NT2/D1 (cell line): ENCODE measurements around the gene SLC39A11.

Experiments used
- DNase-seq: peaks from one replicate; pipeline ENCODE4 v3.0.0-alpha.2; 2011; ENCODE audit warnings: low read depth, low spot score
- H3K27me3 ChIP-seq: 2 replicates; pipeline ENCODE4 v1.6.0; 2011; ENCODE audit warnings: mild to moderate bottlenecking; ENCODE audit not compliant: insufficient read length, insufficient read depth
- H3K36me3 ChIP-seq: 2 replicates; pipeline ENCODE4 v1.6.1; 2011; ENCODE audit warnings: mild to moderate bottlenecking, low read length, mixed read lengths; ENCODE audit not compliant: insufficient read depth, insufficient read length
- H3K4me1 ChIP-seq: 2 replicates; pipeline ENCODE4 v1.5.1; 2011; ENCODE audit not compliant: insufficient read depth, insufficient read length
- H3K4me3 ChIP-seq: 2 replicates; pipeline ENCODE4 v1.5.1; 2011; ENCODE audit warnings: low read depth; ENCODE audit not compliant: insufficient read length
- H3K9ac ChIP-seq: 2 replicates; pipeline ENCODE4 v1.6.0; 2011; ENCODE audit warnings: low read depth; ENCODE audit not compliant: insufficient read length
- H3K9me3 ChIP-seq: 2 replicates; pipeline ENCODE4 v1.5.1; 2011; ENCODE audit warnings: mild to moderate bottlenecking, low read length; ENCODE audit not compliant: insufficient read depth
- SUZ12 ChIP-seq: IDR thresholded peaks from 2 replicates; pipeline ENCODE4 v1.6.1; 2011; ENCODE audit not compliant: insufficient read length, insufficient read depth; ENCODE audit errors: extremely low read depth
- YY1 ChIP-seq: IDR thresholded peaks from 2 replicates; pipeline ENCODE4 v1.6.1; 2011; ENCODE audit not compliant: insufficient read length, insufficient read depth
- ZNF274 ChIP-seq: IDR thresholded peaks from 2 replicates; pipeline ENCODE4 v1.6.1; 2011; ENCODE audit warnings: mild to moderate bottlenecking, low read depth, low read length

The SLC39A11 gene

DNA sequence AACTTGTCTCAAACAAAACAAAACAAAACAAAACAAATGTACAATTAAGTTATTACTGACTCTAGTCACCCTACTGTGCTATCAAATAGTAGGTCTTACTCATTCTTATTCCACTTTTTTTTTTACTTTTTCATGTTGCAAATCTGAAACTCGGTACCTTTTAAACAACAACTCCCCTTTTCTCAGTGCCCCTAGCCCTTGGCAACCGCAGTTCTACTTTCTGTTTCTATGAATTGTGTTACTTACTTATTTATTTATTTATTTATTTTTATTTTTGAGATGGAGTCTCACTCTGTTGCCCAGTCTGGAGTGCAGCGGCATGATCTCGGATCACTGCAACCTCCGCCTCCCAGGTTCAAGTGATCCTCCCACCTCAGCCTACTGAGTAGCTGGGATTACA is 104.0 kb downstream of the SLC39A11 start:
- peaks cover 11% of the 10 kb centered on the region; the same call in 1 of the 2 replicates for H3K9me3 ChIP-seq
- TF ChIP-seq ZNF274 (no peak), YY1 (no peak), SUZ12 (no peak)
- no peaks in the 10 kb centered on the region for H3K36me3 ChIP-seq
- no peak for DNase-seq
- H3K4me1 ChIP-seq = peaks cover 5% of the 10 kb centered on the region
- H3K9ac ChIP-seq = no peak overlapping the region
- H3K4me3 ChIP-seq = no peak overlapping the region
- H3K27me3 ChIP-seq = no peaks in the 10 kb centered on the region

DNA sequence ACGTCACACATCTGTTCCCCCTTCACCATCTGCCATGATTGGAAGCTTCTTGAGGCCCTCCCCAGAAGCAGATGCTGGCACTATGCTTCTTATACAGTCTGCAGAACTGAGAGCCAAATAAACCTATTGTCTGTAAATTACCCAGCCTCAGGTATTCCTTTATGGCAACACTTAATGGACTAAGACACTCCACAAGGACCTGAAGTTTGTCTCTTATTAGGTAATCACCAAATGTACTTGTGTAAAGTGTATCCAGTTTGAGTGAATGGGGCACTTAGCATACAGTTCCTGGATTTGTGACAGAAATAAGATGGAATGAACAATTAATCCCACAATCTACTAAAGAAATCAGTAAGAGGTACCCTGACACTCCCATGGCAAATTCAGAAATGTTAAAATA is 105.3 kb downstream of the SLC39A11 start:
- no peak for DNase-seq
- no peak for TF ChIP-seq SUZ12
- no peak for TF ChIP-seq YY1
- TF ChIP-seq ZNF274 = no peak
- no peaks in the 10 kb centered on the region for H3K27me3 ChIP-seq
- H3K4me1 ChIP-seq = peaks cover 5% of the 10 kb centered on the region
- H3K9me3 ChIP-seq = peaks cover 11% of the 10 kb centered on the region; the same call in 1 of the 2 replicates
- no peak overlapping the region for H3K9ac ChIP-seq
- H3K4me3 ChIP-seq = no peak overlapping the region
- H3K36me3 ChIP-seq = no peaks in the 10 kb centered on the region

DNA sequence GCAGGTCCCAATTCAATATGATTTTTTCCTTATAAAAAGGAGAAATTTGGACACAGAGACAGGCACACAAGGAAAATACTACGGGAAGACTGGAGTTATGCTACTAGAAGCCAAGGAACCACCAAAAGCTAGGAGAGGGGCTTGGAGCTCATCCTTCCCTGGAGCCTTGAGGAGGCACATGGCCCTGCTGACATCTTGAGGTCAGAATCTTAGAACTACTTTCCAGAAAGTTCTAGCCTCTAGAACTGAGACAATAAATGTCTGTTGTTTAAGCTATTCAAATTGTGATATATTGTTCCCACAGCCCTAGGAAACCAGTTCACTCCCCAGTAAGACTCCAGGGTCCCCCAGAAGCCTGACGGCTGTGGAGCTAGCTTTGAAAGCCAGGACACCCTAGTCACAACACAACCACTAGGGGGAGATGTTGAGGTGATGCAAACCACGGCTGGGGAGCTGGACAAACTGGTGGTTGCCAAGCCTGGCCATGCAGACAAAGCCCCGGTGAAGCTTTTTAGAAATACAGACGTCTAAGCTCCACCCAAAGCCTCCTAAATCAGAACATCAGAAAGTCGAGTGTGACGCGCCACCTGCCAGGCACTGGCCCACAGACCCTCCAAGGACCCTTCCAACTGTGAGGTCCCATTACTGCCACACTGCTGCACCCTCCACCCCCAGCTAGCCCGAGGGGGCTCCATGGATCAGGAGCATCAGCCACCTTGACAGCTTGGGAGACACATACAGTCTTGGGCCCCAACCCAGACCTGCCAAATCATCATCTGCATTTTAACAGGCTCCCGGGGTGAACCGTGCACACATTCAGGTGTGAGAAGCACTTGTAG is 106.4 kb downstream of the SLC39A11 start:
- Histone ChIP-seq H3K9me3 (peaks cover 11% of the 10 kb centered on the region; the same call in 1 of the 2 replicates), H3K9ac (no peak overlapping the region), H3K4me1 (peaks cover 5% of the 10 kb centered on the region), H3K27me3 (no peaks in the 10 kb centered on the region), H3K4me3 (no peak overlapping the region), H3K36me3 (no peaks in the 10 kb centered on the region)
- peak; percentile 56 for DNase-seq
- TF ChIP-seq YY1 (no peak), ZNF274 (no peak), SUZ12 (no peak)

DNA sequence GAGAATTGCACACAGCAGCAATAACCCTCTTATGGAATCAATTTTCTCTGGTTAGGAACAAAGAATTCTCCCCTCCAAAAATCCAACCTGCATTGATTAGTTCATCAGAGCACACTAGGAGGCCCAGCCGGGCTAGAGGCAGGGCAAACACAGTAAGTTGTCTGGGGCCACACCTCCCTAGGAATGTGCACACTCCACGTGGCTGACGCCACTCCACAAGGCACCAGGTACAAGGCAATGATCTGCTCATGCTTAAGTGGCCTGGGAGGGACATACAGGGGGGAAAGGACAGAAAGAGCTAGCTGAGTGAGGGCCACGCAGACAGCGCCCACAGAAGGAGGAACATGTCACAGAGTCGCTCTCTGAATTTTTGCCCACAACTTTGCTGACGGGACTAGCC is 107.6 kb downstream of the SLC39A11 start:
- TF ChIP-seq SUZ12 = no peak
- TF ChIP-seq ZNF274 = no peak
- TF ChIP-seq YY1 = no peak
- no peak overlapping the region for H3K9ac ChIP-seq
- no peaks in the 10 kb centered on the region for H3K36me3 ChIP-seq
- H3K4me3 ChIP-seq = no peak overlapping the region
- peaks cover 11% of the 10 kb centered on the region; the same call in 1 of the 2 replicates for H3K9me3 ChIP-seq
- peaks cover 5% of the 10 kb centered on the region for H3K4me1 ChIP-seq
- no peak for DNase-seq
- H3K27me3 ChIP-seq = no peaks in the 10 kb centered on the region

DNA sequence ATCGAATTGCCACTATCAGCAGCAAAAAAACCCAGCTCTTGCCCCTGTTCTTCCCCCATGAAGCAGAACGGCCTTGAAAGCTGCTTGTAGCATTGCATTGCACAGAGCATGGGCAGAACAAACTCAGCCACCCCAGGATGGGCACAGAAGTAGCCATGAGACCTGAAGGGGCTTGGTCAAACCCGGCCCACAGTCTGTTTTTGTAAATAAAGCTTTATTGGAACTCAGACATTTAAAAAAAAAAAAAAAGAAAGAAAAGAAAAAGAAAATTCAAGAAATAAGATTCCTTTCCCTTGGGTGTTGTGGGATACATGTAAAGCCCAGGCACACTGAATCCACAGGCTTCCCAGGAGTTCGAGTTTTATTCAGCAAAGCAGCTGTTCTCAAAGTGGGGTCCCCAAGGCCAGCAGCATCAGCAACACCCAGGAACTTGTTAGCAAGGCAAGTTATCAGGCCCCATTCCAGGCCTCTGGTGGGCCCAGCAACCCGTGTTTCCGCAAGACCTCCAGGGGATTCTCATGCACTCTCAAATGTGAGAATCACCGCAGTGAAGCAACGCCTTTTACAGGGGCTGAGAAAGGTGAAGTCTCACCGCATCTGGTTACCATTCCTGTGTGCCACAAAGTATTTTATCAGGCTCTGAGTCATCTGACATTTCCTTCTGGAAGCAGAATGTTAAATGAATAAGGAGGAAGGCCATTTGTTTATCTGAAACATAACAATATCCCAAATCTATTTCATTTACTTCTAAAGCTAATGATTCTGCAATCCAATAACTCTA is 108.2 kb downstream of the SLC39A11 start:
- TF ChIP-seq SUZ12 (no peak), ZNF274 (no peak), YY1 (no peak)
- H3K4me1 ChIP-seq = peaks cover 5% of the 10 kb centered on the region
- H3K27me3 ChIP-seq = no peaks in the 10 kb centered on the region
- H3K9me3 ChIP-seq = peaks cover 11% of the 10 kb centered on the region; the same call in 1 of the 2 replicates
- no peak overlapping the region for H3K9ac ChIP-seq
- DNase-seq = no peak
- no peaks in the 10 kb centered on the region for H3K36me3 ChIP-seq
- H3K4me3 ChIP-seq = no peak overlapping the region

GRCh38 chr17:72982680-72983079 is 109.8 kb downstream of the SLC39A11 start:
- TF ChIP-seq YY1 (no peak), ZNF274 (no peak), SUZ12 (no peak)
- no peak overlapping the region for H3K9ac ChIP-seq
- no peaks in the 10 kb centered on the region for H3K27me3 ChIP-seq
- DNase-seq = no peak
- peaks cover 9% of the 10 kb centered on the region for H3K4me1 ChIP-seq
- peaks cover 11% of the 10 kb centered on the region; the same call in 1 of the 2 replicates for H3K9me3 ChIP-seq
- H3K36me3 ChIP-seq = no peaks in the 10 kb centered on the region
- H3K4me3 ChIP-seq = no peak overlapping the region
